ENCODE data around the gene PPP2R2B. TPM values are rescaled to one million over a fixed set of nuclear protein-coding genes. Genes with fewer than 3 reads are reported as not detected.

Gene PPP2R2B
- total RNA-seq, 1 experiment from 2014 or later, result not detected

DNA sequence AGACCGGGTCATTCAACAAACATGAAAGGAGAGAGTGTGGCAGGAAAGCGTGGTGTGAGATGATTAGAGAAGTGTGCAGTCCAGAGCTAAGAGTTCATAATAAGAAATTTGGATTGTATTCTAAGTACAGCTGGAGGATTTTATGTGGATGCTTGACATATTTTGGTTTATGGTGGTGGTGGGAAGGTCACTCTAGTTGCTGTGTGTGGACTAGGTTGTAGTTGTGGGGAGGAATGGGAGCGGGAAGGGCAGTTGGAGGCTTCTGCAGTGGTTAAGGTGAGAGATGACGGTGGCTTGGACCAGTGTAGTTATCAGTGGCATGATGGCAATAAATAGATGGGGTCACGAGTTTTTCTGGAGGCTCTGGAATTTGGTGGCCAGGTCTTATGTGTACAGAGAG lies 316.8 kb downstream of the PPP2R2B start (continued):
- TF ChIP-seq, protein P1, sequence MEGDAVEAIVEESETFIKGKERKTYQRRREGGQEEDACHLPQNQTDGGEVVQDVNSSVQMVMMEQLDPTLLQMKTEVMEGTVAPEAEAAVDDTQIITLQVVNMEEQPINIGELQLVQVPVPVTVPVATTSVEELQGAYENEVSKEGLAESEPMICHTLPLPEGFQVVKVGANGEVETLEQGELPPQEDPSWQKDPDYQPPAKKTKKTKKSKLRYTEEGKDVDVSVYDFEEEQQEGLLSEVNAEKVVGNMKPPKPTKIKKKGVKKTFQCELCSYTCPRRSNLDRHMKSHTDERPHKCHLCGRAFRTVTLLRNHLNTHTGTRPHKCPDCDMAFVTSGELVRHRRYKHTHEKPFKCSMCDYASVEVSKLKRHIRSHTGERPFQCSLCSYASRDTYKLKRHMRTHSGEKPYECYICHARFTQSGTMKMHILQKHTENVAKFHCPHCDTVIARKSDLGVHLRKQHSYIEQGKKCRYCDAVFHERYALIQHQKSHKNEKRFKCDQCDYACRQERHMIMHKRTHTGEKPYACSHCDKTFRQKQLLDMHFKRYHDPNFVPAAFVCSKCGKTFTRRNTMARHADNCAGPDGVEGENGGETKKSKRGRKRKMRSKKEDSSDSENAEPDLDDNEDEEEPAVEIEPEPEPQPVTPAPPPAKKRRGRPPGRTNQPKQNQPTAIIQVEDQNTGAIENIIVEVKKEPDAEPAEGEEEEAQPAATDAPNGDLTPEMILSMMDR (IDR thresholded peaks at IDR 0.05 in 2 of 3, conservative IDR thresholded peaks at IDR 0.05 in 1 of 3; ENCODE audit: borderline replicate concordance in 1 of 3, insufficient read depth in 1 of 3, low read depth in 2 of 3, low read length in 2 of 3), result no peak
- no peak for TF ChIP-seq EZH2 (IDR thresholded peaks at IDR 0.05)

DNA sequence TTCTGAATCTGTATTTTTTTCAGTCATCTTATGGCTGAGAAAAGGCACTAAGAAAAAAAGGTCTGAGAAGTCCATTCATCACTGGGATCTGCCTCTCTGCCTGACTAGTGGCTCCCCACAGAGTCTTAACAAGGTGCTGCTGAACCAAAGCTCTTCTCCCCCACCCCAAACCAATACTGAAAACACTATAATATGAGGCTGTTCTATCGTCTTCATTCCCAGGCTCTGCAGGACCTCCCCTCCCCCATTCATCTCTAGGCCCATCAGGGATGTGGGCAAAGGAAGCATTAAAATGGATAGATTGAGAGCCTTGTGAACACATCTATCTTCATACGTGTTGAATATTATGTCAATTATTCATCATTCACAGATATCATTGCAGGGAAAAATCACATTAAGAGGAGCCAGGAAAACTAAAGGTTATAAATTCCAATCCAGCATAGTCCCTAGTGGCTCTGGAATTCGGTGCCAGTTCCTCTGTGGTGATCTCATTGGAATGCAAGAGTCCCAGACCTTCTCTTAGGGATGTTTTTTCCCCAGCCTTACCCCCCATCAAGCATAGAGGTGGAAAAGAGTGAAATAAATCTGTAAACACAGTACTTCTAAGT lies 318.2 kb downstream of the PPP2R2B start:
- H3K9me2 ChIP-seq (ENCODE audit: insufficient read depth), result no peaks in the 10 kb centered on the region
- H3K4me1 ChIP-seq (ENCODE audit: control insufficient read depth in 1 of 2, insufficient read depth in 2 of 2, low read length in 2 of 2), result peaks cover 0 to 8% of the 10 kb centered on the region in 2 experiments; a peak in 1 of 4 replicates
- no peak overlapping the region for H3K4me3 ChIP-seq (replicated peaks in 1 of 2; ENCODE audit: low read depth in 1 of 2, low read length in 2 of 2)
- H4K20me1 ChIP-seq (ENCODE audit: insufficient read depth), result no peaks in the 10 kb centered on the region
- no peak overlapping the region for H3K9ac ChIP-seq (ENCODE audit: low read length)
- no peak overlapping the region for H3K4me2 ChIP-seq (ENCODE audit: low read length)
- H3K9me3 ChIP-seq (ENCODE audit: control insufficient read depth in 1 of 2, insufficient read depth in 1 of 2, low read depth in 1 of 2, low read length in 2 of 2), result no peaks in the 10 kb centered on the region
- BruUV-seq (replicated peaks), result no TSS peak
- CTCF ChIA-PET, result no interaction called here
- intact Hi-C loops (cut with micrococcal nuclease), result no loop called here
- H3K27ac ChIP-seq (ENCODE audit: low read depth, low read length), result no peak overlapping the region
- no peaks in the 10 kb centered on the region for H3K79me2 ChIP-seq (ENCODE audit: insufficient read depth, low read length)
- H3K27me3 ChIP-seq (ENCODE audit: insufficient read depth, low read length), result no peaks in the 10 kb centered on the region
- no peak for ATAC-seq
- no peak for DNase-seq (ENCODE audit: low read depth, low spot score)
- no peaks in the 10 kb centered on the region for H3K36me3 ChIP-seq (ENCODE audit: control insufficient read depth in 1 of 2, insufficient read depth in 2 of 2, low read length in 2 of 2)
- RAD21 ChIA-PET (ENCODE audit: low non-redundant PET in 1 of 2, low total read pairs in 2 of 2, uncharacterized antibody in 2 of 2, unreplicated experiment in 2 of 2), result no interaction called here
- no peak overlapping the region for H2AFZ ChIP-seq (ENCODE audit: low read depth, low read length, poor library complexity, severe bottlenecking)
- POLR2A ChIA-PET, result no interaction called here
- no peak for TF ChIP-seq ZFX (IDR thresholded peaks at IDR 0.05)
- TF ChIP-seq FOSL1 (IDR thresholded peaks at IDR 0.05; ENCODE audit: low read depth), result no peak
- TF ChIP-seq SP1 (IDR thresholded peaks at IDR 0.05; ENCODE audit: low read depth), result no peak
- TF ChIP-seq, protein P2, sequence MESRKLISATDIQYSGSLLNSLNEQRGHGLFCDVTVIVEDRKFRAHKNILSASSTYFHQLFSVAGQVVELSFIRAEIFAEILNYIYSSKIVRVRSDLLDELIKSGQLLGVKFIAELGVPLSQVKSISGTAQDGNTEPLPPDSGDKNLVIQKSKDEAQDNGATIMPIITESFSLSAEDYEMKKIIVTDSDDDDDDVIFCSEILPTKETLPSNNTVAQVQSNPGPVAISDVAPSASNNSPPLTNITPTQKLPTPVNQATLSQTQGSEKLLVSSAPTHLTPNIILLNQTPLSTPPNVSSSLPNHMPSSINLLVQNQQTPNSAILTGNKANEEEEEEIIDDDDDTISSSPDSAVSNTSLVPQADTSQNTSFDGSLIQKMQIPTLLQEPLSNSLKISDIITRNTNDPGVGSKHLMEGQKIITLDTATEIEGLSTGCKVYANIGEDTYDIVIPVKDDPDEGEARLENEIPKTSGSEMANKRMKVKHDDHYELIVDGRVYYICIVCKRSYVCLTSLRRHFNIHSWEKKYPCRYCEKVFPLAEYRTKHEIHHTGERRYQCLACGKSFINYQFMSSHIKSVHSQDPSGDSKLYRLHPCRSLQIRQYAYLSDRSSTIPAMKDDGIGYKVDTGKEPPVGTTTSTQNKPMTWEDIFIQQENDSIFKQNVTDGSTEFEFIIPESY (IDR thresholded peaks at IDR 0.05; ENCODE audit: extremely low read depth, insufficient replicate concordance, low read length), result no peak
- TF ChIP-seq EZH2phosphoT487 (IDR thresholded peaks at IDR 0.05; ENCODE audit: borderline replicate concordance), result no peak
- TF ChIP-seq ZNF274 (IDR thresholded peaks at IDR 0.05; ENCODE audit: low read depth, low read length), result no peak
- no peak for TF ChIP-seq JUND (IDR thresholded peaks at IDR 0.05)
- TF ChIP-seq SRF (IDR thresholded peaks at IDR 0.05; ENCODE audit: low read depth), result no peak
- TF ChIP-seq, protein P3, sequence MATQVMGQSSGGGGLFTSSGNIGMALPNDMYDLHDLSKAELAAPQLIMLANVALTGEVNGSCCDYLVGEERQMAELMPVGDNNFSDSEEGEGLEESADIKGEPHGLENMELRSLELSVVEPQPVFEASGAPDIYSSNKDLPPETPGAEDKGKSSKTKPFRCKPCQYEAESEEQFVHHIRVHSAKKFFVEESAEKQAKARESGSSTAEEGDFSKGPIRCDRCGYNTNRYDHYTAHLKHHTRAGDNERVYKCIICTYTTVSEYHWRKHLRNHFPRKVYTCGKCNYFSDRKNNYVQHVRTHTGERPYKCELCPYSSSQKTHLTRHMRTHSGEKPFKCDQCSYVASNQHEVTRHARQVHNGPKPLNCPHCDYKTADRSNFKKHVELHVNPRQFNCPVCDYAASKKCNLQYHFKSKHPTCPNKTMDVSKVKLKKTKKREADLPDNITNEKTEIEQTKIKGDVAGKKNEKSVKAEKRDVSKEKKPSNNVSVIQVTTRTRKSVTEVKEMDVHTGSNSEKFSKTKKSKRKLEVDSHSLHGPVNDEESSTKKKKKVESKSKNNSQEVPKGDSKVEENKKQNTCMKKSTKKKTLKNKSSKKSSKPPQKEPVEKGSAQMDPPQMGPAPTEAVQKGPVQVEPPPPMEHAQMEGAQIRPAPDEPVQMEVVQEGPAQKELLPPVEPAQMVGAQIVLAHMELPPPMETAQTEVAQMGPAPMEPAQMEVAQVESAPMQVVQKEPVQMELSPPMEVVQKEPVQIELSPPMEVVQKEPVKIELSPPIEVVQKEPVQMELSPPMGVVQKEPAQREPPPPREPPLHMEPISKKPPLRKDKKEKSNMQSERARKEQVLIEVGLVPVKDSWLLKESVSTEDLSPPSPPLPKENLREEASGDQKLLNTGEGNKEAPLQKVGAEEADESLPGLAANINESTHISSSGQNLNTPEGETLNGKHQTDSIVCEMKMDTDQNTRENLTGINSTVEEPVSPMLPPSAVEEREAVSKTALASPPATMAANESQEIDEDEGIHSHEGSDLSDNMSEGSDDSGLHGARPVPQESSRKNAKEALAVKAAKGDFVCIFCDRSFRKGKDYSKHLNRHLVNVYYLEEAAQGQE (IDR thresholded peaks at IDR 0.05; ENCODE audit: low read depth), result no peak
- TF ChIP-seq CBX3 (IDR thresholded peaks at IDR 0.05; ENCODE audit: low read depth), result no peak
- TF ChIP-seq, protein P4, sequence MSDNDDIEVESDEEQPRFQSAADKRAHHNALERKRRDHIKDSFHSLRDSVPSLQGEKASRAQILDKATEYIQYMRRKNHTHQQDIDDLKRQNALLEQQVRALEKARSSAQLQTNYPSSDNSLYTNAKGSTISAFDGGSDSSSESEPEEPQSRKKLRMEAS (IDR thresholded peaks at IDR 0.05), result no peak
- TF ChIP-seq ELF1 (IDR thresholded peaks at IDR 0.05; ENCODE audit: borderline replicate concordance, low read depth), result no peak
- TF ChIP-seq, protein P1 (IDR thresholded peaks at IDR 0.05 in 2 of 3, conservative IDR thresholded peaks at IDR 0.05 in 1 of 3; ENCODE audit: borderline replicate concordance in 1 of 3, insufficient read depth in 1 of 3, low read depth in 2 of 3, low read length in 2 of 3), result no peak
- no peak for TF ChIP-seq SIN3A (IDR thresholded peaks at IDR 0.05; ENCODE audit: low read depth)
